ENCODE data around the gene LTBP3. TPM values are rescaled to one million over a fixed set of nuclear protein-coding genes. Genes with fewer than 3 reads are reported as not detected.

The LTBP3 gene
- total and polyA plus RNA-seq, 8 donors = 44.7 to 151 (median 68.6) TPM

- Histone ChIP-seq H3K4me3 (peak overlapping the region in 3 of 4 donors; percentile 43 to 66 (median 51)), H3K27ac (peak overlapping the region; percentile 77 to 87 (median 80)), H3K27me3 (no peaks in the 10 kb centered on the region), H3K36me3 (peaks cover 0 to 9% (median 0%) of the 10 kb centered on the region in 3 donors), H3K9me3 (no peaks in the 10 kb centered on the region), H3K4me1 (peaks cover 5 to 11% (median 7%) of the 10 kb centered on the region in 3 donors)
- FAIRE-seq (no peak), ATAC-seq (no peak), DNase-seq (peak in 3 of 6 donors; percentile 31 to 67 (median 59))
- intact Hi-C loops (cut with DNase I) = loop anchor here in 2 of 3 donors (10.0 kb wide), 2 partner anchors 46 to 324 kb away; no protein-coding TSS in a partner anchor
- WGBS, 2 donors = 85 to 87% methylated on average over 91 to 92 of the region's 92 CpGs
- no peak for TF ChIP-seq CTCF (IDR thresholded peaks at IDR 0.05)
Measured at GRCh38 chr11:65538915-65539743, 19.0 kb downstream of the LTBP3 start.

- no peaks in the 10 kb centered on the region for H3K9me3 ChIP-seq
- peaks cover 0 to 9% (median 0%) of the 10 kb centered on the region in 3 donors for H3K36me3 ChIP-seq
- FAIRE-seq (no peak), DNase-seq (peak in 3 of 6 donors; percentile 27 to 81 (median 53)), ATAC-seq (no peak)
- no peak overlapping the region for H3K27ac ChIP-seq
- intact Hi-C loops (cut with DNase I) = loop anchor here in 2 of 3 donors (10.0 kb wide), 2 partner anchors 46 to 324 kb away; no protein-coding TSS in a partner anchor
- no peak overlapping the region for H3K4me3 ChIP-seq
- 90 to 92% methylated on average over 43 of the region's 43 CpGs for WGBS, 2 donors
- H3K4me1 ChIP-seq = peaks cover 5 to 11% (median 7%) of the 10 kb centered on the region in 3 donors
- no peak for TF ChIP-seq CTCF (IDR thresholded peaks at IDR 0.05)
- H3K27me3 ChIP-seq = no peaks in the 10 kb centered on the region
Measured at GRCh38 chr11:65538232-65538914, 19.8 kb downstream of the LTBP3 start.

- H3K4me3 ChIP-seq = no peak overlapping the region
- peaks cover 5 to 11% (median 7%) of the 10 kb centered on the region in 3 donors for H3K4me1 ChIP-seq
- no peaks in the 10 kb centered on the region for H3K9me3 ChIP-seq
- intact Hi-C loops (cut with DNase I) = loop anchor here in 2 of 3 donors (10.0 kb wide), 2 partner anchors 47 to 323 kb away; no protein-coding TSS in a partner anchor
- peaks cover 0 to 13% (median 0%) of the 10 kb centered on the region in 3 donors for H3K36me3 ChIP-seq
- ATAC-seq (no peak), FAIRE-seq (no peak), DNase-seq (peak in 3 of 6 donors; percentile 19 to 76 (median 47))
- no peak for TF ChIP-seq CTCF (IDR thresholded peaks at IDR 0.05)
- WGBS, 2 donors = 87 to 89% methylated on average over 18 of the region's 18 CpGs
- H3K27ac ChIP-seq = no peak overlapping the region
- no peaks in the 10 kb centered on the region for H3K27me3 ChIP-seq
Measured at GRCh38 chr11:65537620-65538231, 20.4 kb downstream of the LTBP3 start.

GRCh38 chr11:65537296-65537597, 20.9 kb downstream of the LTBP3 start:
- TF ChIP-seq CTCF (IDR thresholded peaks at IDR 0.05) = no peak
- Histone ChIP-seq H3K36me3 (peaks cover 0 to 18% (median 4%) of the 10 kb centered on the region in 3 donors), H3K9me3 (no peaks in the 10 kb centered on the region), H3K4me3 (no peak overlapping the region), H3K27me3 (no peaks in the 10 kb centered on the region), H3K27ac (no peak overlapping the region), H3K4me1 (peaks cover 5 to 11% (median 7%) of the 10 kb centered on the region in 3 donors)
- no peak for ATAC-seq
- WGBS, 2 donors = 79 to 88% methylated on average over 2 of the region's 2 CpGs
- intact Hi-C loops (cut with DNase I) = loop anchor here in 2 of 3 donors (10.0 kb wide), 2 partner anchors 48 to 322 kb away; no protein-coding TSS in a partner anchor
- FAIRE-seq = no peak
- peak in 1 of 6 donors; percentile 59 for DNase-seq
